NCI-H69 (cell line): ENCODE results near the gene KRTAP1-5.
"Not testable (repeated sequence)": the region's sequence is repeated elsewhere in the genome, so short reads cannot be mapped to it uniquely, and the experiment has no call there.

ENCODE experiments used
- DNase-seq: peaks from one replicate; lab custom pipeline; 2025; lab: John Stamatoyannopoulos, UW

KRTAP1-5 gene, protein sequence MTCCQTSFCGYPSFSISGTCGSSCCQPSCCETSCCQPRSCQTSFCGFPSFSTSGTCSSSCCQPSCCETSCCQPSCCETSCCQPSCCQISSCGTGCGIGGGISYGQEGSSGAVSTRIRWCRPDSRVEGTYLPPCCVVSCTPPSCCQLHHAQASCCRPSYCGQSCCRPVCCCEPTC

DNA sequence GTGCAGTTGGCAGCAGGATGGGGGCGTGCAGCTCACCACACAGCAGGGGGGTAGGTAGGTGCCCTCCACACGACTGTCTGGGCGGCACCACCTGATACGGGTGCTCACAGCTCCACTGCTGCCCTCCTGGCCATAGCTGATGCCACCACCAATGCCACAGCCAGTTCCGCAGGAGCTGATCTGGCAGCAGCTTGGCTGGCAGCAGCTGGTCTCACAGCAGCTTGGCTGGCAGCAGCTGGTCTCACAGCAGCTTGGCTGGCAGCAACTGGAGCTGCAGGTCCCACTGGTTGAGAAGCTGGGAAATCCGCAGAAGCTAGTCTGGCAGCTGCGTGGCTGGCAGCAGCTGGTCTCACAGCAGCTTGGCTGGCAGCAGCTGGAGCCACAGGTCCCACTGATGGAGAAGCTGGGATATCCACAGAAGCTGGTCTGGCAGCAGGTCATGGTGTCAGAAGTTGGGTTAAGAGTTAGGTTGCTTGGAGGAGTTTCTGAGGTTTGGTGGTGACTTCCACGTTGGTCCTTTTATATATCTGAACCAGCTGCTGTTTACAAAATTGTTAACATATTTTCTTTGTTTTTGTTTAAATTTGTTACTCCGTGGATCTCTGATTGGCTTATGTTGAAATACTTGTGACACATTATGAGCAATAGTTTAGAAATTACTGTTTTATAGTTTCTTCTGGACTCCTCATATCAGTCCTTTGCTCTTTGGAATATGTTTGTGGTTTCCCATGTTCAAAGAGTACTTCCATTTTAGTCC is at the start of gene KRTAP1-5:
Gene KRTAP1-5, minus strand, starts transcription at position 494 of the 757 bp plus-strand sequence. Its CDS starts 53 bp downstream, at position 441.
- DNase-seq, result peak; percentile 38

DNA sequence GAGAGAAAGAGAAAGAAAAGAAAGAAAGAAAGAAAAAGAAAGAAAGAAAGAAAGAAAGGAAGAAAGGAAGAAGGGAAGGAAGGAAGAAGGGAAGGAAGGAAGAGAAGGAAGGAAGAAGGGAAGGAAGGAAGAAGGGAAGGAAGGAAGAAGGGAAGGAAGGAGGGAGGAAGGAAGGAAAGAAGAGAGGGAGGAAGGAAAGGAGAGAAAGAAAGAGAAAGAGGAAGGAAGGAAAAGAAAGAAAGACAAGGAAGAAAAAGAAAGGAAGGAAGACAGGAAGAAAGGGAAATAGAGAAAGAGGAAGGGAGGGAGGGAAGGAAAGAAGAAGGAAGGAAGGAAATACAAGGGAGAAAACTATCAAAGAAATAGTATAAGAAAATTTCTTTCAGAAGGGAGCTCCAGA is 49.8 kb upstream of the KRTAP1-5 start:
- no peak for DNase-seq

DNA sequence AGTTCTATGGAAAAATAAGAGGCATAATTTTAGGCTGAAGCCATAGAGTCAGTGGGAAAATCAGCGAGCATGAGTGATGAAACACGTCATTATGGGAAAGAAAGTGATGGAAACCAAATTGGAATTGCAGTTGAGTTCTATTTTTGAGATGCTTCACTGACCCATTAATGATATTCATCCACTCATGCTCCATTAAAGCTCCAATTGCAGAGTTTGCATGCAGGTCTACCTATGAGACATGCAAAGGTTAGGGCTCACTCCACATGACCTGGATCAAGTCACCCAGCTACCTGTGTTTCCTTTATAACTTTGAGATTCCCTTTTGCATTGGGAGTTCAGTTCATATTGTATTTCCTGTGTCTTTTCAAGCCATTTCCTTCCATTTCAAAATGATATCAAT is 46.7 kb upstream of the KRTAP1-5 start:
- DNase-seq, result no peak

DNA sequence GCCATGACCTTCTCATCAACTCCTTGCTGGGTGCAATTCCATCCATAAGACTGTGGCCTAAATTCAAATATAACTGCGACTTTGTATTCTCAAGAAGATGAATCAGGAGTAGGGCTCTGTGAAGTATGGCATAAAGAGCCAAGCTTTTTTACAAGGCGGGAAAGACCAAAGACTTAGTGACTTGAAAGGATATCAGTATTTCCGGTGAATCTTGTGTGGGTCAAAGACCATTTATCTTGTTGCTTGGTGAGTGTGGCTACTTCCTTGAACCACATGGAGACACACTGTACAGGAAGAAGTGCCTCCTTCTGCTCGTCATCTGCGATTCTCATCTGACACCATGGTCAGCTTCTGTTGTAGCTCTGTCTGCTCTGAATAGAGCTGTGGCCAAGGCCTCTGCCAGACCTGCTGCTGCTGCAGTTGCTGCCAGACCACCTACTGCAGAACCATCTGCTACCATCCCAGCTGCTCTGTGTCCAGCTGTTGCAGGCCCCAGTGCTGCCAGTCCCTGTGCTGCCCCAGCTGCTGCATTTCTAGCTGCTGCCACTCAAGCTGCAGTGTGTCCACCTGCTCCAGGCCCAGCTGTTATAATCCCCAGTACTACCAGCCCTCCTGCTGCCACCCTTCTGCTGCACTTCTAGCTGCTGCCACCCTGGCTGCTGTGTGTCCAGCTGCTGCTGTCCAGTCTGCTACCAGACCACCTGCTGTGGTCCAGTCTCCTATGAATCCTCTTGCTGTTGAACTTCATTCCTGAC is 44.8 kb upstream of the KRTAP1-5 start:
- DNase-seq, result peak; percentile 62

DNA sequence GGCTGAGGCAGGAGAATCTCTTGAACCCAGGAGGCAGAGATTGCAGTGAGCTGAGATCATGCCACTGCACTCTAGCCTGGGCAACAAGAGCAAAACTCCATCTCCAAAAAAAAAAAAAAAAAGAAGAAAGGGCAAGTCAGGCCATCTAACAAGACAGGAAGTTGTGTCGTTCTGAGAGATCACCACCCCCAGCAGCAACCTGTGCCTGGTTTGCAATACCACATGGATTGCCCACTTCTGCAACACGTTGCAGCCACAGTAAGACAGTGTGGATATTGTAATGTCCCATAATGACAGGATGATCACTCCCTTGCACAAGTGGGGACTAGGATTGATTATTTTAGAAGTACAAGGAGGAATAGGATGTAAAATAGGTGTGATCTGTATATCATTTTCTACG is 42.0 kb upstream of the KRTAP1-5 start:
- DNase-seq, result no peak

DNA sequence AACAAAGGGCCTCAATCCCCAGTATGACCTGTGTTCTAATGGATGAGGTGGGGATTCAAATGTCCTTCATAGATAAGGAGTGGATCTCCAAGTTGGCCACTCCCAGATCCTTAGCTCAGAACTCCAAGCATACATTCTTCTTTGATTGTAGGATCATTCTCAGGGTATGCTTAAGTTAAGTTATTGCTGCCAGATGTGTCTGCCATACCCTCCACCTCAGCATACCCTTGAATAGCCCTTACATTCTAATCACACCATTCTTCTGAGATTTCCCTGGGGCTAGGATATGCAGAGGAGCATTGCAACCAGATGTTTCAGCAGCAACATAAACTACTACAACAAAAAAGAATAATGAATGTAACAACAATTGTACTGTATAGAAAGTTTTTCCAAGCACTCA is 40.3 kb upstream of the KRTAP1-5 start:
- DNase-seq, result no peak

DNA sequence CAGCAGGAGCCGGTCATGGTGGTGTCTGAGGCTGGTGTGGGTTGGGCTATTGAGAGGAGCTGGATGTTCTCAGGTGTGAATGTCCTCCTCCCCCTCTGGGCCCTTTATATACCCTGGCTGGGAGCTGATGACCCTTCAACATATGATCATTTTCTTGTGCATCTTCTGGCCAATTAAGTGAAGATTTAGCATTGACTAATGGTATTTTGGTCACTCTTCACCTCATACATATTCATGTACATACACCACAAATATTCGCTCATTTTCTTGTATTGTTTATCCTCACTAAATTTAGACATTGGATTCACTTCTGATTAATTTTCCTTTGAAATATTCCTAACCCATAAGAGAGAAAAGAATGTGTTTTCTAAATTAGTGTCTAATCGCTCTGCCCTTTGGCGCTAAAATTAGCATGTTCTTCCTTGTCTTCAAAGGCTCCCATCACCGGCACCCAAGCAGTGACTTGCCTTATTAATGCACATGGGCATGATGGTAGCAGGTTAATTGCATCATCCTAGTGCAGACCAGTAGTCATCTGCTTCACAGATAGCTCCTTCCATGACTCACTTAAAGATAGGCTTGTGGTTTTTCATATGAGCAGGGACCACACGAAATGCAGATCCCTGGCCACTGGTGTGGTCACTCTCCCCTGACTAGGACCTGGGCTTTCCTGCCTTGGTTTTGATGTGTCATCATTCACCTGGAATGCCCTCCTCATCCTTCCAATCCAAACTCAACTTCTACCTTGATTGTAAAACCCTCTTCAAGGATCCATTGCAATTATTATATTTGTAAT is 39.0 kb upstream of the KRTAP1-5 start, which contains the start of gene KRTAP2-4:
Gene KRTAP2-4, minus strand, starts transcription at position 51 of the 796 bp plus-strand sequence. Its CDS starts 34 bp downstream, at position 17.
- DNase-seq, result no peak

DNA sequence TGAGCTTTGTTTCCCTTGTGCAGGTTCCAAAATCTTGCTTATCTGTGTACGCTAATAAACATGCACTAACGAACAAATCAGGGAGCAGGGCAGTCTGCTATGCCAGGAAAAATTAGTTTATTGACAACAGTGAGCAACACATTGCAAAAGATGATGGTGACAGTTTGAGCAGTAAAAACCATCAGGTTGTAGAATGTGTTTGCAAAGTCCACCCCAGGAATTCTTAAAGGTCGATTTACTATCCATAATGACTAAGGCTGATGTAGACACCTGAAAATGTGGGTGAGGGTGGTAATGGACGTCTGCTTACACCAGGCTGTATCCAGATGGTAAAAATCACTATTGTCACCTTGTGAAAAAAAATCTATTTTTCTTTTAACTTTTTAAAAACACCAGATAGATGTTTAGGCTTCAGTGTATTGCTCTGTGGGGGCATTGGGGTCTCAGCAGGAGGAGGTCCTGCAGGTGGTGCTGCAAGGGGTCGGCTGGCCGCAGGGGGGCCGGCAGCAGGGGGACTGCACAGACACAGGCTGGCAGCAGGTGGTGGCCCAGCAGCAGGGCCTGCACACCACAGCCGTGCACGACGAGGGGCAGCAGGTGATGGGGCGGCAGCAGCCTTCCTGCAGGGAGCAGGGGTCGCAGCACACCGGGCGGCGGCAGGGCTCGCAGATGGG is 38.1 kb upstream of the KRTAP1-5 start:
- not testable (repeated sequence) for DNase-seq

DNA sequence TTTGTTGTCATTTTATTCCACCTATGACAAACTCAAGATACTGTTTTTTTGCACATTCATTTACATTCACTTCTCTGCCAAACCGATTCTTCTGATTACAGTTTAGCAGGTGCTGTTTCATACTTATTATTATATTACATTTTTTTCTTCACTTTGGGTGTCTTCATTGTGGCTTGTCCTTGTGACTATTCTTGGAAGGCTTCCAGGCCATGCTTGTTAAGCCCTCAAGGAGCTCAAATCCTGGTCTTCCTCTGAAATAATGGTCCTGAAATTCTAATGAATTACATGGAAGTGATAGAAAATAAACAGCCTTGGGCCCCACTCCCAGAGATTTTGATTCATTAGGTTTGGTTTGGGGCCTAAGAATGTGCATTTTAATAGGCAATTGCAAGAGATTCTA is 37.3 kb upstream of the KRTAP1-5 start:
- DNase-seq, result no peak

DNA sequence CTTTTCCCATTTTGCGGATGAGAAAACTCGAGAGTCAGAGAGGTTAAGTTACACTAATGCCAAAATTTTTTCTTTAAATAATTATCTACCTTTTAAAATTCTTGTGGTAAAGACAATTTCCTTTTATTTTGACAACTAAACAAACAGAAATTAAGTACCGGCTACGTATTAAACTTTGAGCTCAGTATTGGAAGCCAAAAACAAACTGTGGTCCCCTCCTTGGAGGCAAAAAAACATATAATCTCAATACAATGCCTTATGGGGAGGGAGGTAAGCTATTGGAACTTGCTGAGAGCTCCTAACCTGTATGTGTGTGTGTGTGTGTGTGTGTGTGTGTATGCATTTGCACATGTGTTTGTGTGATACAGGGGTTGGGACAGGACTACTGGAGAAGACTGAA is 36.4 kb upstream of the KRTAP1-5 start:
- DNase-seq, result no peak

DNA sequence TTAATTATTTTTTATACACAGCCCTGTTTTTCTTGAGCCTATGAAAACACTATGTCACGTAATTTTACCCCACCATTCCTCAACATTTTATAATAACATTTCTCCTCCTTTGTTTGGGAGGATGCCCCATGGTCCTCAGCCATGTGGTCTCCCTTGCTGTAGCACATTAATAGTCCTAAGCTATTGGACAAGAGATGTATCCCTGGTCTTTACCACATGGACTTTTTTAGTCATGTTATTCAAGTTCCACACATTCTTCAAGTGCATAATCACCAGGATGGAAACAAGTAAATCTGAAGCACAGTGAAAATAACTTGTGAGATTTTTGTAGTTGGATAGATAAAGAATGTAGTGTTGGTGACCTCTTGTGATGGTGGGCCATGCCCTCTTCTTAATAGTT is 35.0 kb upstream of the KRTAP1-5 start:
- no peak for DNase-seq

DNA sequence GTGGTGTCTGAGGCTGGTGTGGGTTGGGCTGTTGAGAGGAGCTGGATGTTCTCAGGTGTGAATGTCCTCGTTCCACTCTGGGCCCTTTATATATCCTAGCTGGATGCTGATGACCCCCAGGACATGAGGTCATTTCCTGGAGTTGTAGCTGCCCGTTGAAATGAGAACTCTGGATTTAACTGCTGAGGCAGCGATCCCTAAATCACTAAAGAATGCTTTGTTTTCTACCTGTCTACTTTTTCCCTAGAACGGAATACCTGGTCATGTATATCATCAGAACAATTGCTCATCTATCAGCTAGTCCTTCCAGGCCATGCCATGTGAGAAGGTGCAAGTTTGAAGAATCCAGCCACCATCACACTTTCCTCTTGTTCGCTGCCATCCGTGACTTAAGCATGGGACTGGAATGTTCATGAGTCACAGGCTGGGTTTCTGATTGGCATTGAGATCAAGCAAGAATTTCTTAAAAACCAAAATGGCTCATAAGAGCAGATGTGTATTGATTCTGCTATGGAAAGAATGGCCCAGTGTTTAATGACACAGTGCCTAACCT is 33.1 kb upstream of the KRTAP1-5 start, which contains the start of gene KRTAP2-3:
Gene KRTAP2-3, minus strand, starts transcription at position 63 of the 553 bp plus-strand sequence. CDS start 64 bp downstream, outside the sequence.
- no peak for DNase-seq

DNA sequence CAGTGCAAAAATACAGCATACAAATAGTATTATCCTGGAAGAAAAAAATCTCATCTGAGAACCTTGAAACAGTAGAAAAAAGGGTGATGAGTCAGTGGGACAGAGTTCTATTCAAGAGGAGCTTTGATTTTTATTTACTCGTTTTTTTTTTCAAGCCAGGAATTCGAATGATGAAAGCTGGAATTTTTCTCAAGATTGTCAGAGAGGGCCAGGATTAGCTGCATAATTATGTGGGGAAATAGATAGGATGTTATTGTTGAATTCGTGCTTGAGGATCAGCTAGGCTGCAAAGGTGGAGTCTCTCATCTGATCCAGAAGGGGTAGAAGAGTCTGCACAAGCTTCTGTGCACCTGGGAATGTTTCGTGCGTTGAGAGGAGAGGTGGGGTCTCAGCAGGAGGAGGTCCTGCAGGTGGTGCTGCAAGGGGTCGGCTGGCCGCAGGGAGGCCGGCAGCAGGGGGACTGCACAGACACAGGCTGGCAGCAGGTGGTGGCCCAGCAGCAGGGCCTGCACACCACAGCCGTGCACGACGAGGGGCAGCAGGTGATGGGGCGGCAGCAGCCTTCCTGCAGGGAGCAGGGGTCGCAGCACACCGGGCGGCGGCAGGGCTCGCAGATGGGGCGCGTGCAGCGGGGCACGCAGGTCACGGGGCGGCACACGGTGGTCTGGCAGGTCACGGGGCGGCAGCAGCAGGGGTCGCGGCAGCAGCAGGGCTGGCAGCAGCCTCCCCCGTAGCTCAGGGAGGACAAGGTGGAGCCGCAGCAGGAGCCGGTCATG is 32.5 kb upstream of the KRTAP1-5 start:
- DNase-seq, result peak; percentile 6

DNA sequence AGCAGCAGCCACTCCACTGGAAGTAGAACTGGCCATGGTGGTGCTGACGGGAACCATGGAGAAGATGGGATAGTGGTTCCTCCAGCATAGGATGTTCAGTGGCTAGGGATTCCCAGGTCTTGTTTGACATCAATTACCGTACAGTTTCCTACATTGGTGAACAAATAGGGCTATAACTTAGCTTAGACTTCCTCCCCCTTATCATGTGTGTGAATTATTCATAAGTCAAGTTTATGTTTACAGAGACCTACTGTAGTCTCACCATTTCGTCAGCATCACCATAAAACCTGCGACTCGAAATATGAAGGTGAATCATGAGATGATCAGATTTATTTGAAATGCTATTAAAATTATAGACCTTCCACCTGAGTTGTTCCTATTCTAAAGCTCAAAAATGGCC is 31.7 kb upstream of the KRTAP1-5 start:
- no peak for DNase-seq

DNA sequence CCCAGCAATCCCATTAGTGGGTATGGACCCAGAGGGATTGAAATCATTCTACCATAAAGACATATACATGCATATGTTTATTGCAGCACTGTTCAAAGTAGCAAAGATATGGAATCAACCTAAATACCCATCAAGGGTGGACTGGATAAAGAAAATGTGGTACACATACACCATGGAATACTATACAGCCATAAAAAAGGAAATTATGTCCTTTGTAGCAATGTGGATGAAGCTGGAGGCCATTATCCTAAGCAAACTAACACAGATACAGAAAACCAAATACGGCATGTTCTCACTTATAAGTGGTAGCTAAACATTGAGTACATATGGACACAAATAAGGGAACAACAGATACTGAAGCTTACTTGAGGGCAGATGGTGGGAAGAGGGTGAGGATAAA is 30.5 kb upstream of the KRTAP1-5 start:
- no peak for DNase-seq

DNA sequence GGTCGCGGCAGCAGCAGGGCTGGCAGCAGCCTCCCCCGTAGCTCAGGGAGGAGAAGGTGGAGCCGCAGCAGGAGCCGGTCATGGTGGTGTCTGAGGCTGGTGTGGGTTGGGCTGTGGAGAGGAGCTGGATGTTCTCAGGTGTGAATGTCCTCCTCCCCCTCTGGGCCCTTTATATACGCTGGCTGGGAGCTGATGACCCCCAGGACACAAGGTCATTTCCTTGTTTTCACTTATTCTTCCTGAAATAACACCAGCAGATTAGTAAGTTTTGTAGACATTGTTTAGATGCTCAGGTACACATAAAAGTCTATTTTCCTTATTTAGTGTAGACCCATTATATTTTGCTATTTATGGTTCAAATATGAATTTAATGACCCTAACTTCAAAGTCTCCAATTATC is 28.1 kb upstream of the KRTAP1-5 start, which contains the start of gene KRTAP2-2:
Gene KRTAP2-2, minus strand, starts transcription at position 101 of the 400 bp plus-strand sequence. Its CDS starts 19 bp downstream, at position 82.
- not testable (repeated sequence) for DNase-seq

DNA sequence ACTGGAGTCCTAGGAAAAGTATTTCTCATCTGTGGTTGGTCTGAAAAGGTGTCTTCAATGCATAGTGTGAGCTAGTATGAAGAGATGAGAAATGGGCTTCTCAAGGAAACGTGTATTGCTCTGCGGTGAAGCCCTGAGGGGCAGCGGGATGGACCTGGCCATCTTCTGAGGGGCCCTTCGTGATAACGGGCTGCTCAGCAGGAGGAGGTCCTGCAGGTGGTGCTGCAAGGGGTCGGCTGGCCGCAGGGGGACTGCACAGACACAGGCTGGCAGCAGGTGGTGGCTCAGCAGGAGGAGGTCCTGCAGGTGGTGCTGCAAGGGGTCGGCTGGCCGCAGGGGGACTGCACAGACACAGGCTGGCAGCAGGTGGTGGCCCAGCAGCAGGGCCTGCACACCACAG is 27.5 kb upstream of the KRTAP1-5 start:
- not testable (repeated sequence) for DNase-seq

DNA sequence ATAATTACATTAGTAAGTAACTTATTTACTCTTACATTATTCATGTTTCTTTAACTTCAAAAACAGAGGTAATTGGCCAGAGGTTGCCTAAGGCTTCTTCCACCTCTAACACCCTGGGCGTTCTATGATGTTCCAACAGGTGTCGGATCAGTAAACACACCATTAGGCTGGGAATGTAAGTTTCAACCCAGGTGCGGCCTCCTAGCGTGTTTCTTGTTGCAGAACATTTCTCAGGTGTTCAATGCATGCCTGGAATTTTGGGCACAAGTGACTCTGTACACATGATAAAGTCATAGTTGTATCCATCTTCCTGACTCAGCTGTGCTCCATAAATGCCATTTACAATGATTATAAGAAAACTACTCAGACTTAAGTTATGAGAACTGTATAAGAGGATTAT is 27.0 kb upstream of the KRTAP1-5 start:
- no peak for DNase-seq

DNA sequence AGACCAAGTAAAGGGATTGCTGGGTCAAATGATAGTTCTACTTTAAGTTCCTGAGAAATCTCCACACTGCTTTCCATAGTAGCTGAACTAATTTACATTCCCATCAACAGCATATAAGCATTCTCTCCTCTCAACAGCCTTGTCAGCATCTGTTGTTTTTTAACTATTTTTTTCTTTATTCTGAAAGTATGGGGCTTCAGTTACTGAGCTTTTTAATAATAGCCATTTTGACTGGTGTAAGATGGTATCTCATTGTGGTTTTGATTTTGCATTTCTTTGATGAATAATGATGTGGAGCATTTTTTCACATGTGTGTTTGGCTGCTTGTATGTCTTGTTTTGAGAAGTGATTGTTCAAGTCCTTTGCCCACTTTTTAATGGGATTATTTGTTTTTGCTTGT is 25.6 kb upstream of the KRTAP1-5 start:
- no peak for DNase-seq

DNA sequence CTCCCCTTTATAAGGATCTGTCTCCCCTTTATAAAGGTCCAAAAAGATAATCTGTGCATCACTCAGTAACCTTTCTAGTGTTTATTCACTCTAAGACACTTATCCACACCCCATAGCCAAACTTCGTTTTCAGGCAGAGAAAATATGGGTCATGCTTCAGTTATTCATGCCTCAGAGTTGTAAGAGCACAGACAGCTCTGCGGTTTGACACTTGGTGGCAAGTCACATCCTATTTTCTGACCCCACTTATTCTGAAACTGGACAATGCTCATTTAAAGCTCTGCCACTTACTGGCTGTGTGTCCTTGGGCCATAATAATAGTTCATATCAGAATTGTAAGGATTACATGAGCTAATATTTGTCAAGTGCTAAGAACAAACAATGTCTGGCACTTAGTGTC is 22.1 kb upstream of the KRTAP1-5 start:
- no peak for DNase-seq
